Eye (tissue), 1 donor: ENCODE data around the gene SESN1.

Experiments used
- DNase-seq: peaks from one replicate; pipeline ENCODE4 v3.0.0-alpha.2; 2015

Gene SESN1

GRCh38 chr6:108953681-108954080 is 141.0 kb downstream of the SESN1 start:
- no peak for DNase-seq

- no peak for DNase-seq
Measured at GRCh38 chr6:108952776-108953486, 141.7 kb downstream of the SESN1 start.

- no peak for DNase-seq
Measured at GRCh38 chr6:108951351-108951953, 143.2 kb downstream of the SESN1 start.

- no peak for DNase-seq
Measured at GRCh38 chr6:108948181-108948661, 146.4 kb downstream of the SESN1 start.

GRCh38 chr6:108947114-108947854 is 147.4 kb downstream of the SESN1 start:
- DNase-seq: peak; percentile 55

- DNase-seq: no peak
Measured at GRCh38 chr6:108946695-108947094, 148.0 kb downstream of the SESN1 start.

DNA sequence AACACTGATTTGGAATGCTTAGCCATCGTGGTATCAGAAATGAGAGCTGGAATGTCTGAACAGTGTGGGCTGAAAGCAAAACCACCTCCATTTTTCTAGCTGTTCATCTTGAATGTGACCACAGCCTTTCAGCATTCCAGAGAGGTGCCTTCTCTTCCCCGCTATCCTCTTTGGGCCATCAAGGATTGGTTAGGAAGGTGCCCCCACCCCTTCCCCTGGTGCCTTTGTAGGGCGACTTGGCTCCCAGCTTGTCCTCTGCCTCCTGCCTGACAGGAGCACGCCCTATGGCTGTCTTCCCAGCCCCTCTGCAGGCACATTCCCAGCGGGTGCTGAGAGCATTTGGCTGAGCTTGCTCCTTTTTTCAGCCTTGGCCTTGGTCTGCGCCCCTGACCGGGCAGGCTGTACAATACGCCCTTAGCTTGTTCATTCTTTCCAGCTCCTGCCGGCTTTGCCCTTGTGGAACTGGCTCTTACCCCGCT is 148.9 kb downstream of the SESN1 start:
- DNase-seq: peak; percentile 41

GRCh38 chr6:108944707-108945680 is 149.7 kb downstream of the SESN1 start:
- peak; percentile 56 for DNase-seq

DNA sequence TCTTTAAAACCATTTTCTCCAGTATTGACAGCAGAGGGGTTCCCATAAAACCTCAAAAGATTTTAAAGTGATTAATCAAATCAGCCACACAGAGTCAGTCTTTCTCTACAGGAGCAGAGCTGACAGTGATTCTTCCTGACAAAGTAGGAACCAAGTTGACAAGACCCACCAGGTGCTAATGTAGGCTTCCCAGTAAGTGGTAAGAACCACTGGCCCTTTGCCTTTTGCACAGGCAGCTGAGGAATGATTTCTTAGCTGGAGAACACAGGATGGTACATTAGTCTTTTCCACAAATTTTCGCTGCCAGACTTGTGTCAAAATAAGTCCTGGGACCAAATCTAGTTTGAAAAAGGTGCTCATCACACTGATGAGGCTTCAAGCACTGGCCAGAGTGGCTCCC is 150.6 kb downstream of the SESN1 start:
- DNase-seq: peak; percentile 17

DNA sequence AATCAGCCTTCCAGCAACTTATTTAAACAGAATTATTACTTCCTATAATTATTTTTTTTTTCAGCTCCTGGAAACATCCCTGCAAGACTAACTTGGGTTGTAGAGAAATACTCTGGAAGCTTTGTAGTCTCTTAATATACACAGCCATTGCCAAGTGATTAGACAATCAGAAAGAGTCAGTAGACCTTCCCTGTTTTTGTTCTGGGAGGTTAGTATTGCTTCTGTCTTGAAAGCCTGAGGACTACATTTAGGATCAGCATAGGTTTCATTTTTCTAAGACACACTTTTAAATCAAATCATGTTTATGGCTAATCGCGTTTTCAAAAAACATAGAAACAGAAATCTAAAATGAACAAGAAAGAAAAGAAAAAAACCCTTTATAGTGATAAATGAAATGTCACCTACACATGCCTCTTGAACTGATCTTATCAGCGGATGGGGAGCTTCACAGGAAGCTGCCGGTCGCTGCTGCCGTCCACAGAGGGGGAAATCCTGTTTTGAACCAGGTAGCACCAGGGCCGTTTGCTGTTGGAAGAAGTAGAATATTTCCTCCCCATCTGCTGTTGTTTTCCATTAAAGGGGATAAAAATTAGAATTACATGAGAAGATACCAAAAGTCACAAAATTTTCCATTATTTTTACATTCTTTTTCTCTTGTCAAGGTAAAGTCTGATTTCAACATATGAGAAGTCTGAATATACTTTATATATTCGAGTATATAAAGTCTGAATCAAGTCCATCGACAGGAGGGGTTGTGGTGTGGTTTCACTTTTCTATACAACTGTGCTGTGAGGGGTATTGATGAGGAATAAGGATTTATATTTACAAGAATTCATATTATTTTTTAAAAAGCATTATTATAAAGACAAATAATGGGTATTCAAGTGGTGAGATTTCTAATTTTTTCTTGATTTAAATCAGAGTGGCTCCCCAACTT is 151.8 kb downstream of the SESN1 start:
- DNase-seq: no peak

DNA sequence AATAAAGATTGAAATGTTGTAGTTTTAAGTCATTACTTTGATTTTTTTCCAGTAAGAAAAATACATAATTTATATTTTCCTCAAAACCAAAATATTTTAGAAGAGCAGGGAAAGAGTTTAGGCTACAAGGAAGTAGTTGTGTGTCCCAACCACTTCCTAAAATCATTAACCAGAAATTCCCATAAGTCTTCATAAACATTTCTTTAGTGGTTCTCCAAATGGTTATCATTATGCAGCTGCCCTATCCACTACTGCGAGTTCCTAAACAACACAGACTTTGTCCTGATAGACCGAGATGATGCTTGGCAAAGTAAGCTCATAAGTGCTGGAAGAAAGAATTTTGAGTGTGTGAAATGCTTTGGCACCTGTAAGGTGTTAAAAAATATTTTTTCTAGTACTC is 152.8 kb downstream of the SESN1 start:
- no peak for DNase-seq

DNA sequence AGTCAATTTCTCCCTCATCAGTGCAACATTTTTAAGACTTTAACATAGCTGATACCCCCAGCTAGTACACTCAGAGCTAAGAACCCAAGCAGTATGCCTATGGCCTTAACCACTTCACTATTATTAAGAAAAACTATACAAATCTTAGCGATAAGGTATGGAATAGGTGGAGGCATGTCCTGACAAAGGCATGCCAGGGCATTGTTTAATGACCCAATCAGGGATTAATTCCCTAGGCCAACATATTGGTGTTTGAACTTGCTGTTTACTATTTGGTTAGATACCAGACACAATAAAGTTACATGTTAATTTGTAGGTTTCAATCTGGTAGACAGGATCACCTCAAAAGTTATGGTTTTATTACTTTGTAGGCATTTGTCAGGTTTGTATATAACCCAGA is 153.4 kb downstream of the SESN1 start:
- no peak for DNase-seq

DNA sequence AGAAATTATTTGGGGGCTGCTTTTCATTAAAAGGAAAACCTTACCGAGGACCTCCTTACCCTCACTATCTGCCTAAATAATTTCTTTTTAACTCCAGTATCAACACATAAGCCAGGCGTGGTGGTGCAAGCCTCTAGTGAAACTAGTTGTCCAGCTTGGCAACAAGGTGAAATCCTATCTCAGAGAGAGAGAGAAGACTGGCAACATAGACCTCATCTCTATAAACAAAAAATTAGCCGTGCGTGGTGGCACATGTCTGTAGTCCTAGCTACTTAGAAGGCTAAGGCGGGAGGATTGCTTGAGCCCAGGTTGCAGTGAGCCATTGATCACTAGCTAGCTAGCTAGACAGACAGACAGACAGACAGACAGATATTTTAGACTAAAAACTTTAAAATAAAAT is 153.9 kb downstream of the SESN1 start:
- DNase-seq: no peak

- no peak for DNase-seq
Measured at GRCh38 chr6:108937170-108937569, 157.5 kb downstream of the SESN1 start.
